HepG2 (cell line): ENCODE measurements around the gene P4HTM. TPM values are rescaled to one million over a fixed set of nuclear protein-coding genes. Genes with fewer than 3 reads are reported as not detected.

Experiments
- EZH2 ChIP-seq: conservative IDR thresholded peaks from 2 replicates; pipeline ENCODE4 v1.6.1; 2012; ENCODE audit warnings: mild to moderate bottlenecking, low read depth, low read length, moderate library complexity
- FOXO1 ChIP-seq: sonication (generic); formaldehyde crosslinking; IDR thresholded peaks from 2 replicates; pipeline ENCODE4 v1.4.0; 2020; ENCODE audit warnings: missing genetic modification reagents
- FUBP1 ChIP-seq: sonication (generic); formaldehyde crosslinking; IDR thresholded peaks from 2 replicates; pipeline ENCODE4 v1.5.1; 2020; ENCODE audit warnings: missing genetic modification reagents, mild to moderate bottlenecking, borderline replicate concordance
- KDM6A ChIP-seq: IDR thresholded peaks from 2 replicates; pipeline ENCODE4 v1.6.1; 2016; ENCODE audit warnings: low read depth
- KMT2B ChIP-seq: IDR thresholded peaks from 2 replicates; pipeline ENCODE4 v1.6.1; 2016; ENCODE audit warnings: missing genetic modification reagents, missing compliant biosample characterization
- PAXIP1 ChIP-seq: sonication (generic); formaldehyde crosslinking; conservative IDR thresholded peaks from 2 replicates; pipeline ENCODE4 v1.4.0; 2020; ENCODE audit warnings: mild to moderate bottlenecking, missing genetic modification reagents, moderate library complexity
- POLR2G ChIP-seq: fragments of 200-400 bp; formaldehyde crosslinking; IDR thresholded peaks from 2 replicates; pipeline ENCODE4 v1.6.1; 2018; ENCODE audit warnings: mild to moderate bottlenecking, low read depth, low read length, moderate library complexity
- SP2 ChIP-seq: sonication (generic); formaldehyde crosslinking; IDR thresholded peaks from 2 replicates; pipeline ENCODE4 v1.5.1; 2020; ENCODE audit warnings: mild to moderate bottlenecking, missing genetic modification reagents
- TCF7 ChIP-seq: sonication (generic); IDR thresholded peaks from 2 replicates; pipeline ENCODE4 v1.6.1; 2016; ENCODE audit warnings: antibody characterized with exemption, low read depth
- XBP1 ChIP-seq: sonication (generic); formaldehyde crosslinking; IDR thresholded peaks from 2 replicates; pipeline ENCODE4 v1.5.0; 2020; ENCODE audit warnings: missing genetic modification reagents
- ZIK1 ChIP-seq: sonication (generic); formaldehyde crosslinking; IDR thresholded peaks from 2 replicates; pipeline ENCODE4 v1.5.0; 2020; ENCODE audit warnings: mild to moderate bottlenecking, low read depth, missing genetic modification reagents, borderline replicate concordance
- ZNF12 ChIP-seq: sonication (generic); formaldehyde crosslinking; IDR thresholded peaks from 2 replicates; pipeline ENCODE4 v1.5.0; 2020; ENCODE audit warnings: missing genetic modification reagents
- ZNF230 ChIP-seq: sonication (generic); formaldehyde crosslinking; IDR thresholded peaks from 2 replicates; pipeline ENCODE4 v1.4.0; 2020; ENCODE audit warnings: mild to moderate bottlenecking, missing genetic modification reagents
- ZNF263 ChIP-seq: sonication (generic); formaldehyde crosslinking; IDR thresholded peaks from 2 replicates; pipeline ENCODE4 v1.4.0; 2020; ENCODE audit warnings: missing genetic modification reagents
- ZNF547 ChIP-seq: sonication (generic); formaldehyde crosslinking; IDR thresholded peaks from 2 replicates; pipeline ENCODE4 v1.5.1; 2020; ENCODE audit warnings: mild to moderate bottlenecking, missing genetic modification reagents
- ZNF564 ChIP-seq: sonication (generic); formaldehyde crosslinking; IDR thresholded peaks from 2 replicates; pipeline ENCODE4 v1.8.1; 2023; ENCODE audit warnings: mild to moderate bottlenecking, missing genetic modification reagents
- ZNF574 ChIP-seq: sonication (generic); formaldehyde crosslinking; IDR thresholded peaks from 2 replicates; pipeline ENCODE4 v1.4.0; 2020; ENCODE audit warnings: missing genetic modification reagents
- ZNF670 ChIP-seq: sonication (generic); formaldehyde crosslinking; IDR thresholded peaks from 2 replicates; pipeline ENCODE4 v1.8.0; 2022; ENCODE audit warnings: mild to moderate bottlenecking, missing genetic modification reagents, borderline replicate concordance
- ZNF724P ChIP-seq: sonication (generic); formaldehyde crosslinking; IDR thresholded peaks from 2 replicates; pipeline ENCODE4 v1.8.0; 2022; ENCODE audit warnings: missing genetic modification reagents, borderline replicate concordance
- polyA plus RNA-seq, 8 experiments: library from polyadenylated mRNA; depleted of rRNA in 3 of 8; stranded (reverse) in 7 of 8; unstranded in 1 of 8; fragments of >200 nt; fragmentation: Illumina TruSeq in 4 of 8; extraction: Trizol in 4 of 8; gene quantifications; 2 replicates each; pipeline versions ENCODE4 v1.2.1 to v1.2.3, GENCODE V29; 2011 to 2016; ENCODE audit warnings: low read depth in 4 of 8, missing spikeins in 1 of 8, mixed read lengths in 1 of 8; ENCODE audit not compliant: insufficient read depth in 1 of 8
- total RNA-seq, 5 experiments: library from RNA; depleted of rRNA; stranded (reverse); fragments of >200 nt; fragmentation: Illumina TruSeq; extraction: Trizol; gene quantifications; 2 replicates each; pipeline ENCODE4 v1.2.3, GENCODE V29; 2016; ENCODE audit warnings: low read depth in 1 of 5

Gene P4HTM
- total and polyA plus RNA-seq, 2 of the 13 experiments (the other 11 are each of a cell fraction or from before 2014, with no cell fraction given): 0.01 TPM; not detected in 1

- TF ChIP-seq ZNF574: peak; percentile 100
- no peak for TF ChIP-seq ZNF724P
- no peak for TF ChIP-seq KDM6A (CRISPR knock-in tag)
- peak; percentile 55; the same call in 1 of the 2 replicates for TF ChIP-seq ZNF564
- TF ChIP-seq ZIK1: no peak
- TF ChIP-seq SP2: peak; percentile 40
- TF ChIP-seq ZNF670: 0 out of 2 replicates have a peak, but pooled peaks have one; percentile 84
- no peak; the same call in 1 of the 2 replicates for TF ChIP-seq PAXIP1 (CRISPR knock-in tag)
- TF ChIP-seq FOXO1 (CRISPR knock-in tag): peak; percentile 75
- TF ChIP-seq KMT2B (CRISPR knock-in tag): peak; percentile 68
- no peak for TF ChIP-seq TCF7
- TF ChIP-seq XBP1 (CRISPR knock-in tag): peak; percentile 61; the same call in 1 of the 2 replicates
- TF ChIP-seq ZNF230 (CRISPR knock-in tag): 0 out of 2 replicates have a peak, but pooled peaks have one; percentile 27
- TF ChIP-seq ZNF263 (CRISPR knock-in tag): no peak
- no peak for TF ChIP-seq EZH2
- TF ChIP-seq ZNF12: peak; percentile 15; the same call in 1 of the 2 replicates
- peak; percentile 65; the same call in 1 of the 2 replicates for TF ChIP-seq FUBP1 (CRISPR knock-in tag)
- TF ChIP-seq ZNF547: peak; percentile 52
- TF ChIP-seq POLR2G: no peak
These were observed 32.0 kb downstream of the P4HTM start, which contains the start of gene NDUFAF3 (continued) for GRCh38 chr3:49021813-49022687.
